Loucy (cell line): ENCODE measurements around the gene CCL7.

Experiments
- H2AFZ ChIP-seq: fragments of 200-600 bp; sonication (generic); 2 replicates; pipeline ENCODE4 v1.6.0; 2016; ENCODE audit warnings: antibody characterized with exemption, mild to moderate bottlenecking, low read length, moderate library complexity
- H3F3A ChIP-seq: fragments of 200-600 bp; 2 replicates; pipeline ENCODE4 v1.6.0; 2016; ENCODE audit warnings: antibody characterized with exemption, low read depth, mild to moderate bottlenecking
- H3K27me3 ChIP-seq: fragments of 200-600 bp; sonication (generic); 2 replicates; pipeline ENCODE4 v1.6.1; 2014; ENCODE audit warnings: low read length, mild to moderate bottlenecking; ENCODE audit not compliant: insufficient read depth, poor library complexity, severe bottlenecking
- H3K36me3 ChIP-seq: fragments of 200-600 bp; sonication (generic); 2 replicates; pipeline ENCODE4 v1.6.1; 2016; ENCODE audit warnings: low read length; ENCODE audit not compliant: insufficient read depth
- H3K4me1 ChIP-seq: fragments of 200-600 bp; sonication (generic); 2 replicates; pipeline ENCODE4 v1.5.1; 2014; ENCODE audit warnings: low read length, mild to moderate bottlenecking; ENCODE audit not compliant: insufficient read depth, poor library complexity, severe bottlenecking
- H3K4me2 ChIP-seq: fragments of 200-600 bp; sonication (generic); 2 replicates; pipeline ENCODE4 v1.6.0; 2014; ENCODE audit warnings: antibody characterized with exemption, low read length, low read depth, mild to moderate bottlenecking; ENCODE audit not compliant: poor library complexity, severe bottlenecking
- H3K4me3 ChIP-seq: fragments of 200-600 bp; sonication (generic); 2 replicates; pipeline ENCODE4 v1.5.1; 2014; ENCODE audit warnings: low read length, mild to moderate bottlenecking, mixed read lengths; ENCODE audit not compliant: poor library complexity, severe bottlenecking
- H3K79me2 ChIP-seq: fragments of 200-600 bp; sonication (generic); 2 replicates; pipeline ENCODE4 v1.6.1; 2014; ENCODE audit warnings: low read length; ENCODE audit not compliant: insufficient read depth
- H3K9ac ChIP-seq: fragments of 200-600 bp; sonication (generic); 2 replicates; pipeline ENCODE4 v1.6.0; 2014; ENCODE audit warnings: mild to moderate bottlenecking, low read depth, low read length, moderate library complexity; ENCODE audit not compliant: poor library complexity, severe bottlenecking
- H3K9me2 ChIP-seq: fragments of 200-600 bp; sonication (generic); replicated peaks from 2 replicates; pipeline ENCODE4 v1.6.1; 2016; ENCODE audit warnings: low read depth, low read length, mixed read lengths
- H3K9me3 ChIP-seq: fragments of 200-600 bp; sonication (generic); 2 replicates; pipeline ENCODE4 v1.6.1; 2014; ENCODE audit warnings: mild to moderate bottlenecking, antibody characterized with exemption, low read length, low read depth; ENCODE audit not compliant: insufficient read depth
- H4K20me1 ChIP-seq: fragments of 200-600 bp; sonication (generic); 2 replicates; pipeline ENCODE4 v1.6.0; 2014; ENCODE audit warnings: antibody characterized with exemption, low read length, mild to moderate bottlenecking; ENCODE audit not compliant: insufficient read depth, poor library complexity, severe bottlenecking
- CTCF ChIP-seq: fragments of 200-600 bp; sonication (generic); conservative IDR thresholded peaks from 2 replicates; pipeline ENCODE4 v1.5.1; 2014; ENCODE audit warnings: mild to moderate bottlenecking, antibody characterized with exemption, low read length
- EZH2phosphoT487 ChIP-seq: fragments of 200-600 bp; IDR thresholded peaks from 2 replicates; pipeline ENCODE4 v1.6.1; 2018; ENCODE audit warnings: antibody characterized with exemption, mild to moderate bottlenecking, moderate library complexity, borderline replicate concordance

CCL7 gene

GRCh38 chr17:34230342-34230741 lies 39.7 kb upstream of the CCL7 start:
- H4K20me1 ChIP-seq, result no peaks in the 10 kb centered on the region
- H3K9me3 ChIP-seq, result peaks cover 6% of the 10 kb centered on the region; the same call in 1 of the 2 replicates
- no peaks in the 10 kb centered on the region for H3K79me2 ChIP-seq
- no peaks in the 10 kb centered on the region for H3F3A ChIP-seq
- H3K36me3 ChIP-seq, result no peaks in the 10 kb centered on the region
- TF ChIP-seq CTCF (no peak), EZH2phosphoT487 (no peak)
- no peaks in the 10 kb centered on the region for H3K27me3 ChIP-seq
- no peaks in the 10 kb centered on the region for H3K4me1 ChIP-seq
- H3K9me2 ChIP-seq, result no peaks in the 10 kb centered on the region
- H3K9ac ChIP-seq, result no peak overlapping the region
- H3K4me2 ChIP-seq, result no peak overlapping the region
- H2AFZ ChIP-seq, result no peak overlapping the region
- no peak overlapping the region for H3K4me3 ChIP-seq

- Histone ChIP-seq H4K20me1 (no peaks in the 10 kb centered on the region), H3K4me1 (no peaks in the 10 kb centered on the region), H3K36me3 (no peaks in the 10 kb centered on the region), H3K9me2 (no peaks in the 10 kb centered on the region), H3K9me3 (peaks cover 6% of the 10 kb centered on the region; the same call in 1 of the 2 replicates), H3F3A (no peaks in the 10 kb centered on the region), H3K4me2 (no peak overlapping the region), H3K4me3 (no peak overlapping the region), H3K9ac (no peak overlapping the region), H3K79me2 (no peaks in the 10 kb centered on the region), H3K27me3 (no peaks in the 10 kb centered on the region), H2AFZ (no peak overlapping the region)
- TF ChIP-seq EZH2phosphoT487, result no peak
- no peak for TF ChIP-seq CTCF
These were observed 35.4 kb upstream of the CCL7 start for GRCh38 chr17:34234616-34235015.

- TF ChIP-seq CTCF (no peak), EZH2phosphoT487 (no peak)
- Histone ChIP-seq H3K36me3 (no peaks in the 10 kb centered on the region), H3K27me3 (no peaks in the 10 kb centered on the region), H3K9me3 (0 out of 2 replicates have a peak, but pooled peaks cover under 1% of the 10 kb centered on the region), H3K9me2 (no peaks in the 10 kb centered on the region), H3K4me1 (no peaks in the 10 kb centered on the region), H3K4me3 (no peak overlapping the region), H4K20me1 (no peaks in the 10 kb centered on the region), H2AFZ (no peak overlapping the region), H3K9ac (no peak overlapping the region), H3F3A (no peaks in the 10 kb centered on the region), H3K79me2 (no peaks in the 10 kb centered on the region), H3K4me2 (no peak overlapping the region)
These were observed 34.5 kb upstream of the CCL7 start for GRCh38 chr17:34235389-34236028.
